GM18499 (cell line): ENCODE measurements around the gene ARIH2.

Source experiments
- ATAC-seq: cut with Tn5 transposase; IDR thresholded peaks from one replicate; pipeline ENCODE4 v1.9.1; 2021; ENCODE audit warnings: moderate number of reproducible peaks; ENCODE audit not compliant: insufficient read depth, unreplicated experiment

ARIH2 gene

GRCh38 chr3:48927928-48928327, 9.3 kb downstream of the ARIH2 start:
- ATAC-seq, result no peak

GRCh38 chr3:48928679-48929078, 10.0 kb downstream of the ARIH2 start:
- ATAC-seq, result no peak

GRCh38 chr3:48929358-48930035, 10.9 kb downstream of the ARIH2 start:
- ATAC-seq, result no peak

- no peak for ATAC-seq
These were observed 11.9 kb downstream of the ARIH2 start for GRCh38 chr3:48930590-48930989.

GRCh38 chr3:48931944-48932580, 13.4 kb downstream of the ARIH2 start:
- ATAC-seq, result no peak

GRCh38 chr3:48934333-48934991, 15.8 kb downstream of the ARIH2 start:
- ATAC-seq, result no peak

GRCh38 chr3:48935530-48935929, 16.9 kb downstream of the ARIH2 start:
- no peak for ATAC-seq

GRCh38 chr3:48938156-48938555, 19.5 kb downstream of the ARIH2 start:
- no peak for ATAC-seq

GRCh38 chr3:48938689-48939088, 20.0 kb downstream of the ARIH2 start:
- ATAC-seq, result no peak

- no peak for ATAC-seq
These were observed 26.8 kb downstream of the ARIH2 start for GRCh38 chr3:48945432-48945831.

- ATAC-seq, result no peak
These were observed 27.4 kb downstream of the ARIH2 start for GRCh38 chr3:48945891-48946549.

- ATAC-seq, result no peak
These were observed 30.7 kb downstream of the ARIH2 start for GRCh38 chr3:48949376-48949717.

- no peak for ATAC-seq
These were observed 31.4 kb downstream of the ARIH2 start for GRCh38 chr3:48950051-48950450.

- ATAC-seq, result no peak
These were observed 33.1 kb downstream of the ARIH2 start for GRCh38 chr3:48951764-48952163.

GRCh38 chr3:48952510-48953118, 34.0 kb downstream of the ARIH2 start:
- no peak for ATAC-seq

GRCh38 chr3:48957006-48957705, 38.5 kb downstream of the ARIH2 start:
- no peak for ATAC-seq

GRCh38 chr3:48960841-48961413, 42.3 kb downstream of the ARIH2 start:
- no peak for ATAC-seq

- ATAC-seq, result no peak
These were observed 43.7 kb downstream of the ARIH2 start for GRCh38 chr3:48962340-48962739.

- no peak for ATAC-seq
These were observed 44.3 kb downstream of the ARIH2 start for GRCh38 chr3:48962939-48963338.

- ATAC-seq, result no peak
These were observed 44.9 kb downstream of the ARIH2 start for GRCh38 chr3:48963591-48963990.
